WTC11 (cell line): Measurements from ENCODE around the gene TUBGCP2. TPM values are rescaled to one million over a fixed set of nuclear protein-coding genes. Genes with fewer than 3 reads are reported as not detected.
A peak's percentile ranks its signal among the peaks of the same experiment; 100 is the strongest.

Source experiments
- ATAC-seq: fragments of 200-7000 bp; cut with Tn5 transposase; 2 replicates; pipeline ENCODE4 v1.10.0; 2021; ENCODE audit warnings: mild to moderate bottlenecking, moderate library complexity
- CTCF ChIA-PET: fragments of 300-600 bp; sonication (Branson Sonifier 250); formaldehyde crosslinking; loops from one replicate; lab custom pipeline; 2021; ENCODE audit warnings: antibody characterized with exemption; lab: Charles Lee
- POLR2A ChIA-PET: fragments of 350-600 bp; sonication (Branson Sonifier 250); formaldehyde crosslinking; loops from one replicate; lab custom pipeline; 2021; ENCODE audit warnings: antibody characterized with exemption; lab: Charles Lee
- DNase-seq: peaks from one replicate; pipeline ENCODE4 v3.0.0; 2021; ENCODE audit warnings: low spot score
- H3K27ac Mint-ChIP-seq: 2 replicates; pipeline ENCODE4 v1.8.0; 2021; ENCODE audit warnings: mixed read lengths
- H3K27me3 Mint-ChIP-seq: 2 replicates; pipeline ENCODE4 v1.8.0; 2021; ENCODE audit warnings: low read depth, mild to moderate bottlenecking, moderate library complexity, mixed read lengths
- H3K36me3 Mint-ChIP-seq: 2 replicates; pipeline ENCODE4 v1.8.0; 2021; ENCODE audit warnings: mixed read lengths
- H3K4me1 Mint-ChIP-seq: 2 replicates; pipeline ENCODE4 v1.8.0; 2022; ENCODE audit warnings: mixed read lengths
- H3K4me3 Mint-ChIP-seq: 2 replicates; pipeline ENCODE4 v1.8.0; 2021; ENCODE audit warnings: mild to moderate bottlenecking, moderate library complexity, mixed read lengths
- H3K9me3 Mint-ChIP-seq: 2 replicates; pipeline ENCODE4 v1.8.0; 2021; ENCODE audit warnings: mixed read lengths
- ATF1 ChIP-seq: sonication (generic); formaldehyde crosslinking; IDR thresholded peaks from 2 replicates; pipeline ENCODE4 v1.8.1; 2023; ENCODE audit warnings: mild to moderate bottlenecking, moderate library complexity, missing genetic modification reagents
- CBFB ChIP-seq: sonication (generic); formaldehyde crosslinking; IDR thresholded peaks from 2 replicates; pipeline ENCODE4 v1.8.1; 2022; ENCODE audit warnings: mild to moderate bottlenecking, low read depth, missing genetic modification reagents
- ELF4 ChIP-seq: sonication (generic); formaldehyde crosslinking; IDR thresholded peaks from 2 replicates; pipeline ENCODE4 v1.8.1; 2022; ENCODE audit warnings: low read depth, mild to moderate bottlenecking, moderate library complexity, missing genetic modification reagents
- FOXK1 ChIP-seq: sonication (generic); formaldehyde crosslinking; IDR thresholded peaks from 2 replicates; pipeline ENCODE4 v1.8.0; 2022; ENCODE audit warnings: mild to moderate bottlenecking, moderate library complexity, missing genetic modification reagents
- IRF2 ChIP-seq: sonication (generic); formaldehyde crosslinking; IDR thresholded peaks from 2 replicates; pipeline ENCODE4 v1.8.0; 2022; ENCODE audit warnings: low read depth, missing genetic modification reagents, borderline replicate concordance
- NR1H2 ChIP-seq: sonication (generic); formaldehyde crosslinking; IDR thresholded peaks from 2 replicates; pipeline ENCODE4 v1.9.0; 2021; ENCODE audit warnings: mild to moderate bottlenecking, moderate library complexity, missing genetic modification reagents
- OVOL2 ChIP-seq: fragments of 250-450 bp; sonication (Bioruptor Pico); IDR thresholded peaks from 2 replicates; pipeline ENCODE4 v1.9.0; 2021; ENCODE audit warnings: mild to moderate bottlenecking, borderline replicate concordance
- SMAD4 ChIP-seq: sonication (generic); formaldehyde crosslinking; IDR thresholded peaks from 2 replicates; pipeline ENCODE4 v1.8.0; 2022; ENCODE audit warnings: mild to moderate bottlenecking, missing genetic modification reagents
- SP1 ChIP-seq: sonication (generic); formaldehyde crosslinking; conservative IDR thresholded peaks from 2 replicates; pipeline ENCODE4 v1.8.1; 2022; ENCODE audit warnings: missing genetic modification reagents
- TP53 ChIP-seq: sonication (generic); formaldehyde crosslinking; IDR thresholded peaks from 2 replicates; pipeline ENCODE4 v1.8.1; 2023; ENCODE audit warnings: mild to moderate bottlenecking, missing genetic modification reagents
- ZNF263 ChIP-seq: sonication (generic); formaldehyde crosslinking; IDR thresholded peaks from 2 replicates; pipeline ENCODE4 v1.8.1; 2022; ENCODE audit warnings: low read depth, mild to moderate bottlenecking, moderate library complexity, missing genetic modification reagents
- ZNF317 ChIP-seq: sonication (generic); formaldehyde crosslinking; IDR thresholded peaks from 2 replicates; pipeline ENCODE4 v1.8.1; 2023; ENCODE audit warnings: low read depth, mild to moderate bottlenecking, moderate library complexity, missing genetic modification reagents, borderline replicate concordance
- total RNA-seq: library from RNA; stranded (reverse); gene quantifications from 3 replicates; pipeline ENCODE4 v1.2.3, GENCODE V29; 2021
- TF ChIP-seq, protein P1 (sequence below): sonication (generic); formaldehyde crosslinking; IDR thresholded peaks from 2 replicates; pipeline ENCODE4 v1.8.0; 2022; ENCODE audit warnings: mild to moderate bottlenecking, missing genetic modification reagents
- TF ChIP-seq, protein P2 (sequence below): sonication (generic); formaldehyde crosslinking; IDR thresholded peaks from 2 replicates; pipeline ENCODE4 v1.8.0; 2023; ENCODE audit warnings: missing genetic modification reagents
- TF ChIP-seq, protein P3 (sequence below): sonication (generic); formaldehyde crosslinking; IDR thresholded peaks from 2 replicates; pipeline ENCODE4 v1.8.1; 2023; ENCODE audit warnings: mild to moderate bottlenecking, missing genetic modification reagents
- TF ChIP-seq, protein P4 (sequence below): fragments of 250-450 bp; sonication (Bioruptor Pico); IDR thresholded peaks from 2 replicates; pipeline ENCODE4 v1.9.0; 2021; ENCODE audit warnings: mild to moderate bottlenecking
- TF ChIP-seq, protein P5 (sequence below): sonication (generic); formaldehyde crosslinking; IDR thresholded peaks from 2 replicates; pipeline ENCODE4 v1.8.0; 2023; ENCODE audit warnings: missing genetic modification reagents, mild to moderate bottlenecking, borderline replicate concordance
- TF ChIP-seq, protein P6 (sequence below): fragments of 250-450 bp; sonication (Bioruptor Pico); IDR thresholded peaks from 2 replicates; pipeline ENCODE4 v1.8.0; 2021; ENCODE audit warnings: mild to moderate bottlenecking
- TF ChIP-seq, protein P7 (sequence below): sonication (generic); formaldehyde crosslinking; IDR thresholded peaks from 2 replicates; pipeline ENCODE4 v1.8.1; 2023; ENCODE audit warnings: mild to moderate bottlenecking, missing genetic modification reagents, moderate library complexity
- TF ChIP-seq, protein P8 (sequence below): sonication (generic); formaldehyde crosslinking; IDR thresholded peaks from 2 replicates; pipeline ENCODE4 v1.8.0; 2023; ENCODE audit warnings: mild to moderate bottlenecking, missing genetic modification reagents

Gene TUBGCP2
- total RNA-seq, 1 experiment from 2014 or later: 62.5 TPM

DNA sequence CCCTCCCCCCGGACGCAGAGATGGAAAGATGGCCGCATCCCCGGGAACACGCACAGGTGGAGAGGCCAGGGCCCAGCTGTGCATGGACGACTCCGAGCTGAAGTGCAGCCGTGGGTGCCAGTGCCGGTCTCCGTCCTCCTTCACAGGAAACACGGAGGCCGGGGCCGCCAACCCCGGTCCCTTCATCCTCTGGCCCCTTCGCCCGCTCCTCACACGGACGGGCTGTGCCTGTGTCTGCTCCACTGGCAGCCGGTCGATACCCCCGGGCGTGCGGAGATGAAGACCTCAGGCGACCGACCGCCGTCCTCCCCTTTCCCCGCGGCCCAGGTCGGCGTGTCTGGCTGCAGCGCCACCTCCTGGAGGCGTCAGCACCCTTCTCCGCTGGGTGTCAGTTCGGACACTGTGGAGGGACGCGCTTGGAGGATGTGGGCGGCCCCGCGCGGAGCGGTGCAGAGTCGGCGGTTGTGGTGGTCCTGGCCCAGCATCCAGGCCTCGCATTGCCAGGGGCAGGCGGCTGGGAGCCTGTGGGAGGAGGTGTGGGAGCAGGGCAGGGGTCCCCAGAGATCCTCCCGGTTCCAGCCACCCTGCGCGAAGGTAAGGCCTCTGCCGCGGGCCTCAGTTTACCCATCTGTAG is 9.9 kb upstream of the TUBGCP2 start:
- Mint-ChIP-seq H3K27ac (no peak overlapping the region), H3K27me3 (peaks cover 26% of the 10 kb centered on the region), H3K4me1 (0 out of 2 replicates have a peak, but pooled peaks cover 3% of the 10 kb centered on the region), H3K36me3 (0 out of 2 replicates have a peak, but pooled peaks cover 2% of the 10 kb centered on the region), H3K4me3 (peak overlapping the region; percentile 58), H3K9me3 (peaks cover 8% of the 10 kb centered on the region)
- CTCF ChIA-PET: interaction anchor here (0.6 to 2.5 kb wide), 4 partner anchors 11 to 1011 kb away, joined by 3 to 20 read pairs (median 7); partner anchors contain the start of gene STK32C
- peak; percentile 98 for ATAC-seq
- peak; percentile 86 for DNase-seq
- POLR2A ChIA-PET: no interaction called here
- TF ChIP-seq CBFB (CRISPR knock-in tag): no peak
- TF ChIP-seq SMAD4 (CRISPR knock-in tag): no peak
- TF ChIP-seq TP53: no peak
- TF ChIP-seq NR1H2 (CRISPR knock-in tag): no peak
- TF ChIP-seq OVOL2 (CRISPR knock-in tag): no peak
- TF ChIP-seq, protein P1, sequence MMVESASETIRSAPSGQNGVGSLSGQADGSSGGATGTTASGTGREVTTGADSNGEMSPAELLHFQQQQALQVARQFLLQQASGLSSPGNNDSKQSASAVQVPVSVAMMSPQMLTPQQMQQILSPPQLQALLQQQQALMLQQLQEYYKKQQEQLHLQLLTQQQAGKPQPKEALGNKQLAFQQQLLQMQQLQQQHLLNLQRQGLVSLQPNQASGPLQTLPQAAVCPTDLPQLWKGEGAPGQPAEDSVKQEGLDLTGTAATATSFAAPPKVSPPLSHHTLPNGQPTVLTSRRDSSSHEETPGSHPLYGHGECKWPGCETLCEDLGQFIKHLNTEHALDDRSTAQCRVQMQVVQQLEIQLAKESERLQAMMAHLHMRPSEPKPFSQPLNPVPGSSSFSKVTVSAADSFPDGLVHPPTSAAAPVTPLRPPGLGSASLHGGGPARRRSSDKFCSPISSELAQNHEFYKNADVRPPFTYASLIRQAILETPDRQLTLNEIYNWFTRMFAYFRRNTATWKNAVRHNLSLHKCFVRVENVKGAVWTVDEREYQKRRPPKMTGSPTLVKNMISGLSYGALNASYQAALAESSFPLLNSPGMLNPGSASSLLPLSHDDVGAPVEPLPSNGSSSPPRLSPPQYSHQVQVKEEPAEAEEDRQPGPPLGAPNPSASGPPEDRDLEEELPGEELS (CRISPR knock-in tag): 0 out of 2 replicates have a peak, but pooled peaks have one; percentile 44
- TF ChIP-seq, protein P2, sequence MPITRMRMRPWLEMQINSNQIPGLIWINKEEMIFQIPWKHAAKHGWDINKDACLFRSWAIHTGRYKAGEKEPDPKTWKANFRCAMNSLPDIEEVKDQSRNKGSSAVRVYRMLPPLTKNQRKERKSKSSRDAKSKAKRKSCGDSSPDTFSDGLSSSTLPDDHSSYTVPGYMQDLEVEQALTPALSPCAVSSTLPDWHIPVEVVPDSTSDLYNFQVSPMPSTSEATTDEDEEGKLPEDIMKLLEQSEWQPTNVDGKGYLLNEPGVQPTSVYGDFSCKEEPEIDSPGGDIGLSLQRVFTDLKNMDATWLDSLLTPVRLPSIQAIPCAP (CRISPR knock-in tag): no peak
- no peak for TF ChIP-seq ATF1 (CRISPR knock-in tag)
- peak; percentile 86 for TF ChIP-seq ZNF263 (CRISPR knock-in tag)
- TF ChIP-seq, protein P3, sequence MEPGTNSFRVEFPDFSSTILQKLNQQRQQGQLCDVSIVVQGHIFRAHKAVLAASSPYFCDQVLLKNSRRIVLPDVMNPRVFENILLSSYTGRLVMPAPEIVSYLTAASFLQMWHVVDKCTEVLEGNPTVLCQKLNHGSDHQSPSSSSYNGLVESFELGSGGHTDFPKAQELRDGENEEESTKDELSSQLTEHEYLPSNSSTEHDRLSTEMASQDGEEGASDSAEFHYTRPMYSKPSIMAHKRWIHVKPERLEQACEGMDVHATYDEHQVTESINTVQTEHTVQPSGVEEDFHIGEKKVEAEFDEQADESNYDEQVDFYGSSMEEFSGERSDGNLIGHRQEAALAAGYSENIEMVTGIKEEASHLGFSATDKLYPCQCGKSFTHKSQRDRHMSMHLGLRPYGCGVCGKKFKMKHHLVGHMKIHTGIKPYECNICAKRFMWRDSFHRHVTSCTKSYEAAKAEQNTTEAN (CRISPR knock-in tag): peak; percentile 76; the same call in 1 of the 2 replicates
- TF ChIP-seq, protein P4, sequence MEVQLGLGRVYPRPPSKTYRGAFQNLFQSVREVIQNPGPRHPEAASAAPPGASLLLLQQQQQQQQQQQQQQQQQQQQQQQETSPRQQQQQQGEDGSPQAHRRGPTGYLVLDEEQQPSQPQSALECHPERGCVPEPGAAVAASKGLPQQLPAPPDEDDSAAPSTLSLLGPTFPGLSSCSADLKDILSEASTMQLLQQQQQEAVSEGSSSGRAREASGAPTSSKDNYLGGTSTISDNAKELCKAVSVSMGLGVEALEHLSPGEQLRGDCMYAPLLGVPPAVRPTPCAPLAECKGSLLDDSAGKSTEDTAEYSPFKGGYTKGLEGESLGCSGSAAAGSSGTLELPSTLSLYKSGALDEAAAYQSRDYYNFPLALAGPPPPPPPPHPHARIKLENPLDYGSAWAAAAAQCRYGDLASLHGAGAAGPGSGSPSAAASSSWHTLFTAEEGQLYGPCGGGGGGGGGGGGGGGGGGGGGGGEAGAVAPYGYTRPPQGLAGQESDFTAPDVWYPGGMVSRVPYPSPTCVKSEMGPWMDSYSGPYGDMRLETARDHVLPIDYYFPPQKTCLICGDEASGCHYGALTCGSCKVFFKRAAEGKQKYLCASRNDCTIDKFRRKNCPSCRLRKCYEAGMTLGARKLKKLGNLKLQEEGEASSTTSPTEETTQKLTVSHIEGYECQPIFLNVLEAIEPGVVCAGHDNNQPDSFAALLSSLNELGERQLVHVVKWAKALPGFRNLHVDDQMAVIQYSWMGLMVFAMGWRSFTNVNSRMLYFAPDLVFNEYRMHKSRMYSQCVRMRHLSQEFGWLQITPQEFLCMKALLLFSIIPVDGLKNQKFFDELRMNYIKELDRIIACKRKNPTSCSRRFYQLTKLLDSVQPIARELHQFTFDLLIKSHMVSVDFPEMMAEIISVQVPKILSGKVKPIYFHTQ (CRISPR knock-in tag): no peak
- TF ChIP-seq, protein P5, sequence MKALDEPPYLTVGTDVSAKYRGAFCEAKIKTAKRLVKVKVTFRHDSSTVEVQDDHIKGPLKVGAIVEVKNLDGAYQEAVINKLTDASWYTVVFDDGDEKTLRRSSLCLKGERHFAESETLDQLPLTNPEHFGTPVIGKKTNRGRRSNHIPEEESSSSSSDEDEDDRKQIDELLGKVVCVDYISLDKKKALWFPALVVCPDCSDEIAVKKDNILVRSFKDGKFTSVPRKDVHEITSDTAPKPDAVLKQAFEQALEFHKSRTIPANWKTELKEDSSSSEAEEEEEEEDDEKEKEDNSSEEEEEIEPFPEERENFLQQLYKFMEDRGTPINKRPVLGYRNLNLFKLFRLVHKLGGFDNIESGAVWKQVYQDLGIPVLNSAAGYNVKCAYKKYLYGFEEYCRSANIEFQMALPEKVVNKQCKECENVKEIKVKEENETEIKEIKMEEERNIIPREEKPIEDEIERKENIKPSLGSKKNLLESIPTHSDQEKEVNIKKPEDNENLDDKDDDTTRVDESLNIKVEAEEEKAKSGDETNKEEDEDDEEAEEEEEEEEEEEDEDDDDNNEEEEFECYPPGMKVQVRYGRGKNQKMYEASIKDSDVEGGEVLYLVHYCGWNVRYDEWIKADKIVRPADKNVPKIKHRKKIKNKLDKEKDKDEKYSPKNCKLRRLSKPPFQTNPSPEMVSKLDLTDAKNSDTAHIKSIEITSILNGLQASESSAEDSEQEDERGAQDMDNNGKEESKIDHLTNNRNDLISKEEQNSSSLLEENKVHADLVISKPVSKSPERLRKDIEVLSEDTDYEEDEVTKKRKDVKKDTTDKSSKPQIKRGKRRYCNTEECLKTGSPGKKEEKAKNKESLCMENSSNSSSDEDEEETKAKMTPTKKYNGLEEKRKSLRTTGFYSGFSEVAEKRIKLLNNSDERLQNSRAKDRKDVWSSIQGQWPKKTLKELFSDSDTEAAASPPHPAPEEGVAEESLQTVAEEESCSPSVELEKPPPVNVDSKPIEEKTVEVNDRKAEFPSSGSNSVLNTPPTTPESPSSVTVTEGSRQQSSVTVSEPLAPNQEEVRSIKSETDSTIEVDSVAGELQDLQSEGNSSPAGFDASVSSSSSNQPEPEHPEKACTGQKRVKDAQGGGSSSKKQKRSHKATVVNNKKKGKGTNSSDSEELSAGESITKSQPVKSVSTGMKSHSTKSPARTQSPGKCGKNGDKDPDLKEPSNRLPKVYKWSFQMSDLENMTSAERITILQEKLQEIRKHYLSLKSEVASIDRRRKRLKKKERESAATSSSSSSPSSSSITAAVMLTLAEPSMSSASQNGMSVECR (CRISPR knock-in tag): no peak
- TF ChIP-seq FOXK1 (CRISPR knock-in tag): 0 out of 2 replicates have a peak, but pooled peaks have one; percentile 41
- TF ChIP-seq, protein P6, sequence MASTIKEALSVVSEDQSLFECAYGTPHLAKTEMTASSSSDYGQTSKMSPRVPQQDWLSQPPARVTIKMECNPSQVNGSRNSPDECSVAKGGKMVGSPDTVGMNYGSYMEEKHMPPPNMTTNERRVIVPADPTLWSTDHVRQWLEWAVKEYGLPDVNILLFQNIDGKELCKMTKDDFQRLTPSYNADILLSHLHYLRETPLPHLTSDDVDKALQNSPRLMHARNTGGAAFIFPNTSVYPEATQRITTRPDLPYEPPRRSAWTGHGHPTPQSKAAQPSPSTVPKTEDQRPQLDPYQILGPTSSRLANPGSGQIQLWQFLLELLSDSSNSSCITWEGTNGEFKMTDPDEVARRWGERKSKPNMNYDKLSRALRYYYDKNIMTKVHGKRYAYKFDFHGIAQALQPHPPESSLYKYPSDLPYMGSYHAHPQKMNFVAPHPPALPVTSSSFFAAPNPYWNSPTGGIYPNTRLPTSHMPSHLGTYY (CRISPR knock-in tag): no peak
- TF ChIP-seq SP1 (CRISPR knock-in tag): peak; percentile 68; the same call in 1 of the 2 replicates
- no peak for TF ChIP-seq IRF2 (CRISPR knock-in tag)
- TF ChIP-seq ELF4: no peak
- no peak for TF ChIP-seq ZNF317
- TF ChIP-seq, protein P7, sequence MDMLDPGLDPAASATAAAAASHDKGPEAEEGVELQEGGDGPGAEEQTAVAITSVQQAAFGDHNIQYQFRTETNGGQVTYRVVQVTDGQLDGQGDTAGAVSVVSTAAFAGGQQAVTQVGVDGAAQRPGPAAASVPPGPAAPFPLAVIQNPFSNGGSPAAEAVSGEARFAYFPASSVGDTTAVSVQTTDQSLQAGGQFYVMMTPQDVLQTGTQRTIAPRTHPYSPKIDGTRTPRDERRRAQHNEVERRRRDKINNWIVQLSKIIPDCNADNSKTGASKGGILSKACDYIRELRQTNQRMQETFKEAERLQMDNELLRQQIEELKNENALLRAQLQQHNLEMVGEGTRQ (CRISPR knock-in tag): no peak
- TF ChIP-seq, protein P8, sequence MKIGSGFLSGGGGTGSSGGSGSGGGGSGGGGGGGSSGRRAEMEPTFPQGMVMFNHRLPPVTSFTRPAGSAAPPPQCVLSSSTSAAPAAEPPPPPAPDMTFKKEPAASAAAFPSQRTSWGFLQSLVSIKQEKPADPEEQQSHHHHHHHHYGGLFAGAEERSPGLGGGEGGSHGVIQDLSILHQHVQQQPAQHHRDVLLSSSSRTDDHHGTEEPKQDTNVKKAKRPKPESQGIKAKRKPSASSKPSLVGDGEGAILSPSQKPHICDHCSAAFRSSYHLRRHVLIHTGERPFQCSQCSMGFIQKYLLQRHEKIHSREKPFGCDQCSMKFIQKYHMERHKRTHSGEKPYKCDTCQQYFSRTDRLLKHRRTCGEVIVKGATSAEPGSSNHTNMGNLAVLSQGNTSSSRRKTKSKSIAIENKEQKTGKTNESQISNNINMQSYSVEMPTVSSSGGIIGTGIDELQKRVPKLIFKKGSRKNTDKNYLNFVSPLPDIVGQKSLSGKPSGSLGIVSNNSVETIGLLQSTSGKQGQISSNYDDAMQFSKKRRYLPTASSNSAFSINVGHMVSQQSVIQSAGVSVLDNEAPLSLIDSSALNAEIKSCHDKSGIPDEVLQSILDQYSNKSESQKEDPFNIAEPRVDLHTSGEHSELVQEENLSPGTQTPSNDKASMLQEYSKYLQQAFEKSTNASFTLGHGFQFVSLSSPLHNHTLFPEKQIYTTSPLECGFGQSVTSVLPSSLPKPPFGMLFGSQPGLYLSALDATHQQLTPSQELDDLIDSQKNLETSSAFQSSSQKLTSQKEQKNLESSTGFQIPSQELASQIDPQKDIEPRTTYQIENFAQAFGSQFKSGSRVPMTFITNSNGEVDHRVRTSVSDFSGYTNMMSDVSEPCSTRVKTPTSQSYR: no peak
